ENCODE data around the gene ZBTB46.

- TF ChIP-seq, protein P1, sequence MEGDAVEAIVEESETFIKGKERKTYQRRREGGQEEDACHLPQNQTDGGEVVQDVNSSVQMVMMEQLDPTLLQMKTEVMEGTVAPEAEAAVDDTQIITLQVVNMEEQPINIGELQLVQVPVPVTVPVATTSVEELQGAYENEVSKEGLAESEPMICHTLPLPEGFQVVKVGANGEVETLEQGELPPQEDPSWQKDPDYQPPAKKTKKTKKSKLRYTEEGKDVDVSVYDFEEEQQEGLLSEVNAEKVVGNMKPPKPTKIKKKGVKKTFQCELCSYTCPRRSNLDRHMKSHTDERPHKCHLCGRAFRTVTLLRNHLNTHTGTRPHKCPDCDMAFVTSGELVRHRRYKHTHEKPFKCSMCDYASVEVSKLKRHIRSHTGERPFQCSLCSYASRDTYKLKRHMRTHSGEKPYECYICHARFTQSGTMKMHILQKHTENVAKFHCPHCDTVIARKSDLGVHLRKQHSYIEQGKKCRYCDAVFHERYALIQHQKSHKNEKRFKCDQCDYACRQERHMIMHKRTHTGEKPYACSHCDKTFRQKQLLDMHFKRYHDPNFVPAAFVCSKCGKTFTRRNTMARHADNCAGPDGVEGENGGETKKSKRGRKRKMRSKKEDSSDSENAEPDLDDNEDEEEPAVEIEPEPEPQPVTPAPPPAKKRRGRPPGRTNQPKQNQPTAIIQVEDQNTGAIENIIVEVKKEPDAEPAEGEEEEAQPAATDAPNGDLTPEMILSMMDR (IDR thresholded peaks at IDR 0.05; ENCODE audit: insufficient read depth, low read length, poor library complexity, severe bottlenecking) = no peak
- TF ChIP-seq EZH2phosphoT487 (conservative IDR thresholded peaks at IDR 0.05; ENCODE audit: low read length) = no peak
These were observed 23.8 kb upstream of the ZBTB46 start for GRCh38 chr20:63854766-63855362.

All from SU-DHL-6 (cell line).